DOHH2 (cell line): ENCODE results near the gene PRRT1B.

Experiments used
- H3F3A ChIP-seq: fragments of 200-600 bp; sonication (generic), shearing (Covaris generic); 2 replicates; pipeline ENCODE4 v1.6.0; 2016; ENCODE audit warnings: antibody characterized with exemption, mild to moderate bottlenecking; ENCODE audit not compliant: control insufficient read depth, insufficient read depth
- H3K27ac ChIP-seq: fragments of 200-600 bp; sonication (generic); 2 replicates; pipeline ENCODE4 v1.5.1; 2014; ENCODE audit warnings: low read depth, mild to moderate bottlenecking, low read length, moderate library complexity
- H3K27me3 ChIP-seq: fragments of 200-600 bp; sonication (generic); 2 replicates; pipeline ENCODE4 v1.6.1; 2014; ENCODE audit warnings: mild to moderate bottlenecking, low read length, mixed read lengths; ENCODE audit not compliant: control insufficient read depth
- H3K36me3 ChIP-seq: fragments of 200-600 bp; sonication (generic); 2 replicates; pipeline ENCODE4 v1.6.1; 2014; ENCODE audit warnings: mild to moderate bottlenecking, low read length, moderate library complexity, mixed read lengths; ENCODE audit not compliant: control insufficient read depth
- H3K4me1 ChIP-seq: fragments of 200-600 bp; sonication (generic); 2 replicates; pipeline ENCODE4 v1.6.1; 2014; ENCODE audit warnings: mild to moderate bottlenecking, low read length, mixed read lengths; ENCODE audit not compliant: control insufficient read depth
- H3K4me2 ChIP-seq: fragments of 200-600 bp; sonication (generic); 2 replicates; pipeline ENCODE4 v1.6.0; 2014; ENCODE audit warnings: mild to moderate bottlenecking, low read length, moderate library complexity
- H3K4me3 ChIP-seq: fragments of 200-600 bp; sonication (generic); 2 replicates; pipeline ENCODE4 v1.5.1; 2014; ENCODE audit warnings: mild to moderate bottlenecking, low read length, mixed read lengths
- H3K79me2 ChIP-seq: fragments of 200-600 bp; sonication (generic); 2 replicates; pipeline ENCODE4 v1.6.1; 2014; ENCODE audit warnings: mild to moderate bottlenecking, low read length, mixed read lengths; ENCODE audit not compliant: control insufficient read depth
- H3K9me2 ChIP-seq: fragments of 200-600 bp; sonication (generic); replicated peaks from 2 replicates; pipeline ENCODE4 v1.6.1; 2014; ENCODE audit warnings: mild to moderate bottlenecking, low read length, mixed read lengths; ENCODE audit not compliant: control insufficient read depth
- H3K9me3 ChIP-seq: fragments of 200-600 bp; sonication (generic); 2 replicates; pipeline ENCODE4 v1.6.1; 2014; ENCODE audit warnings: antibody characterized with exemption, low read length, mixed read lengths; ENCODE audit not compliant: control insufficient read depth, insufficient read depth
- H4K20me1 ChIP-seq: fragments of 200-600 bp; sonication (generic); 2 replicates; pipeline ENCODE4 v1.6.0; 2014; ENCODE audit warnings: low read depth, mild to moderate bottlenecking, antibody characterized with exemption, low read length, moderate library complexity; ENCODE audit not compliant: control insufficient read depth, insufficient read depth
- CTCF ChIP-seq: fragments of 200-600 bp; sonication (generic); IDR thresholded peaks from one replicate; pipeline ENCODE4 v1.5.1; 2014; ENCODE audit warnings: antibody characterized with exemption, mild to moderate bottlenecking, low read depth, low read length; ENCODE audit not compliant: poor library complexity, severe bottlenecking
- EZH2phosphoT487 ChIP-seq: fragments of 200-600 bp; sonication (generic); IDR thresholded peaks from 2 replicates; pipeline ENCODE4 v1.6.1; 2017; ENCODE audit warnings: borderline replicate concordance, mild to moderate bottlenecking, antibody characterized with exemption, low read length, moderate library complexity, mixed read lengths

The PRRT1B gene

GRCh38 chr9:131516100-131516499, 29.2 kb upstream of the PRRT1B start:
- Histone ChIP-seq H3K9me3 (peaks cover 17% of the 10 kb centered on the region), H3F3A (peaks cover 17% of the 10 kb centered on the region), H3K9me2 (no peaks in the 10 kb centered on the region), H3K4me3 (no peak overlapping the region), H3K27ac (peak overlapping the region; percentile 44; the same call in 1 of the 2 replicates), H3K79me2 (no peaks in the 10 kb centered on the region), H3K36me3 (peaks cover 72% of the 10 kb centered on the region), H3K4me2 (no peak overlapping the region), H4K20me1 (no peaks in the 10 kb centered on the region), H3K4me1 (no peaks in the 10 kb centered on the region), H3K27me3 (no peaks in the 10 kb centered on the region)
- TF ChIP-seq CTCF (no peak), EZH2phosphoT487 (no peak)

GRCh38 chr9:131516930-131517329, 28.4 kb upstream of the PRRT1B start:
- no peaks in the 10 kb centered on the region for H3K4me1 ChIP-seq
- no peaks in the 10 kb centered on the region for H3K9me2 ChIP-seq
- H3K36me3 ChIP-seq: peaks cover 70% of the 10 kb centered on the region
- no peak overlapping the region for H3K27ac ChIP-seq
- H3K79me2 ChIP-seq: no peaks in the 10 kb centered on the region
- H3K4me2 ChIP-seq: no peak overlapping the region
- H4K20me1 ChIP-seq: no peaks in the 10 kb centered on the region
- peaks cover 17% of the 10 kb centered on the region for H3K9me3 ChIP-seq
- H3K27me3 ChIP-seq: no peaks in the 10 kb centered on the region
- H3F3A ChIP-seq: peaks cover 17% of the 10 kb centered on the region
- TF ChIP-seq EZH2phosphoT487 (no peak), CTCF (no peak)
- H3K4me3 ChIP-seq: no peak overlapping the region

- H3K4me2 ChIP-seq: no peak overlapping the region
- no peak overlapping the region for H3K4me3 ChIP-seq
- H4K20me1 ChIP-seq: no peaks in the 10 kb centered on the region
- no peaks in the 10 kb centered on the region for H3K27me3 ChIP-seq
- H3F3A ChIP-seq: peaks cover 17% of the 10 kb centered on the region
- peaks cover 17% of the 10 kb centered on the region for H3K9me3 ChIP-seq
- no peaks in the 10 kb centered on the region for H3K9me2 ChIP-seq
- H3K4me1 ChIP-seq: no peaks in the 10 kb centered on the region
- H3K36me3 ChIP-seq: peaks cover 74% of the 10 kb centered on the region
- no peak for TF ChIP-seq CTCF
- no peak for TF ChIP-seq EZH2phosphoT487
- H3K79me2 ChIP-seq: no peaks in the 10 kb centered on the region
- no peak overlapping the region for H3K27ac ChIP-seq
Observed at GRCh38 chr9:131517761-131518190, 27.5 kb upstream of the PRRT1B start.

- Histone ChIP-seq H3K9me2 (no peaks in the 10 kb centered on the region), H3K9me3 (peaks cover 17% of the 10 kb centered on the region), H3K79me2 (no peaks in the 10 kb centered on the region), H3F3A (peaks cover 17% of the 10 kb centered on the region), H3K4me2 (no peak overlapping the region), H3K27ac (no peak overlapping the region), H3K4me3 (no peak overlapping the region), H3K27me3 (no peaks in the 10 kb centered on the region), H4K20me1 (no peaks in the 10 kb centered on the region), H3K36me3 (peaks cover 74% of the 10 kb centered on the region), H3K4me1 (no peaks in the 10 kb centered on the region)
- TF ChIP-seq EZH2phosphoT487: no peak
- TF ChIP-seq CTCF: no peak
Observed at GRCh38 chr9:131518553-131518952, 26.8 kb upstream of the PRRT1B start.
